ENCODE data around the gene PLPPR3.

Gene PLPPR3

GRCh38 chr19:812747-813218, 9.0 kb downstream of the PLPPR3 start:
- TF ChIP-seq CTCF (IDR thresholded peaks at IDR 0.05; ENCODE audit: insufficient read depth, low read length, poor library complexity, severe bottlenecking), result no peak
- TF ChIP-seq EZH2phosphoT487 (conservative IDR thresholded peaks at IDR 0.05; ENCODE audit: low read length), result no peak
- H3K27me3 ChIP-seq (ENCODE audit: low read length), result no peaks in the 10 kb centered on the region

GRCh38 chr19:812049-812746, 9.6 kb downstream of the PLPPR3 start:
- H3K27me3 ChIP-seq (ENCODE audit: low read length), result no peaks in the 10 kb centered on the region
- H3F3A ChIP-seq (ENCODE audit: insufficient read depth), result peaks cover 20% of the 10 kb centered on the region
- H4K20me1 ChIP-seq (ENCODE audit: low read depth, low read length), result peaks cover 2% of the 10 kb centered on the region; the same call in 1 of the 2 replicates
- H3K9me3 ChIP-seq (ENCODE audit: insufficient read depth, low read length), result no peaks in the 10 kb centered on the region
- H2AFZ ChIP-seq (ENCODE audit: low read depth, low read length, severe bottlenecking), result no peak overlapping the region
- H3K4me2 ChIP-seq (ENCODE audit: low read depth, low read length, poor library complexity, severe bottlenecking), result no peak overlapping the region
- no peak overlapping the region for H3K4me3 ChIP-seq (ENCODE audit: insufficient read depth, low read length, poor library complexity, severe bottlenecking)
- H3K36me3 ChIP-seq (ENCODE audit: low read length), result peaks cover 9% of the 10 kb centered on the region; the same call in 1 of the 2 replicates
- H3K9me2 ChIP-seq (replicated peaks; ENCODE audit: insufficient read depth, low read length), result no peaks in the 10 kb centered on the region
- TF ChIP-seq EZH2phosphoT487 (conservative IDR thresholded peaks at IDR 0.05; ENCODE audit: low read length) (no peak), CTCF (IDR thresholded peaks at IDR 0.05; ENCODE audit: insufficient read depth, low read length, poor library complexity, severe bottlenecking) (no peak)
- H3K79me2 ChIP-seq (ENCODE audit: insufficient read depth, low read length), result 0 out of 2 replicates have a peak, but pooled peaks cover 3% of the 10 kb centered on the region
- H3K9ac ChIP-seq (ENCODE audit: low read length), result no peak overlapping the region
- H3K27ac ChIP-seq (ENCODE audit: low read depth, low read length), result no peak overlapping the region

More at GRCh38 chr19:812747-813218, 9.0 kb downstream of the PLPPR3 start:
- Histone ChIP-seq H3K4me2 (ENCODE audit: low read depth, low read length, poor library complexity, severe bottlenecking) (no peak overlapping the region), H3K9me3 (ENCODE audit: insufficient read depth, low read length) (no peaks in the 10 kb centered on the region), H2AFZ (ENCODE audit: low read depth, low read length, severe bottlenecking) (no peak overlapping the region), H3K4me3 (ENCODE audit: insufficient read depth, low read length, poor library complexity, severe bottlenecking) (no peak overlapping the region), H3K27ac (ENCODE audit: low read depth, low read length) (no peak overlapping the region), H3K9ac (ENCODE audit: low read length) (no peak overlapping the region), H3K79me2 (ENCODE audit: insufficient read depth, low read length) (no peaks in the 10 kb centered on the region), H3F3A (ENCODE audit: insufficient read depth) (peaks cover 20% of the 10 kb centered on the region), H4K20me1 (ENCODE audit: low read depth, low read length) (no peaks in the 10 kb centered on the region), H3K9me2 (replicated peaks; ENCODE audit: insufficient read depth, low read length) (no peaks in the 10 kb centered on the region), H3K36me3 (ENCODE audit: low read length) (peaks cover 6% of the 10 kb centered on the region; the same call in 1 of the 2 replicates)

- Histone ChIP-seq H2AFZ (ENCODE audit: low read depth, low read length, severe bottlenecking) (no peak overlapping the region), H3K9me3 (ENCODE audit: insufficient read depth, low read length) (no peaks in the 10 kb centered on the region), H3F3A (ENCODE audit: insufficient read depth) (peaks cover 20% of the 10 kb centered on the region), H3K36me3 (ENCODE audit: low read length) (peaks cover 10% of the 10 kb centered on the region; the same call in 1 of the 2 replicates), H3K79me2 (ENCODE audit: insufficient read depth, low read length) (0 out of 2 replicates have a peak, but pooled peaks cover 10% of the 10 kb centered on the region), H3K4me3 (ENCODE audit: insufficient read depth, low read length, poor library complexity, severe bottlenecking) (no peak overlapping the region), H4K20me1 (ENCODE audit: low read depth, low read length) (peaks cover 8% of the 10 kb centered on the region; the same call in 1 of the 2 replicates), H3K27ac (ENCODE audit: low read depth, low read length) (no peak overlapping the region), H3K9ac (ENCODE audit: low read length) (no peak overlapping the region), H3K27me3 (ENCODE audit: low read length) (no peaks in the 10 kb centered on the region), H3K4me2 (ENCODE audit: low read depth, low read length, poor library complexity, severe bottlenecking) (no peak overlapping the region), H3K9me2 (replicated peaks; ENCODE audit: insufficient read depth, low read length) (no peaks in the 10 kb centered on the region)
- no peak for TF ChIP-seq EZH2phosphoT487 (conservative IDR thresholded peaks at IDR 0.05; ENCODE audit: low read length)
- TF ChIP-seq CTCF (IDR thresholded peaks at IDR 0.05; ENCODE audit: insufficient read depth, low read length, poor library complexity, severe bottlenecking), result no peak
Measured at GRCh38 chr19:811506-812048, 10.2 kb downstream of the PLPPR3 start.

Data from SU-DHL-6 (cell line).